NCI-H774 (cell line): Measurements from ENCODE around the gene KAZN.
"Not testable (repeated sequence)": the region's sequence is repeated elsewhere in the genome, so short reads cannot be mapped to it uniquely, and the experiment has no call there.

Experiments
- DNase-seq: peaks from one replicate; lab custom pipeline; 2025; lab: John Stamatoyannopoulos, UW

The KAZN gene

DNA sequence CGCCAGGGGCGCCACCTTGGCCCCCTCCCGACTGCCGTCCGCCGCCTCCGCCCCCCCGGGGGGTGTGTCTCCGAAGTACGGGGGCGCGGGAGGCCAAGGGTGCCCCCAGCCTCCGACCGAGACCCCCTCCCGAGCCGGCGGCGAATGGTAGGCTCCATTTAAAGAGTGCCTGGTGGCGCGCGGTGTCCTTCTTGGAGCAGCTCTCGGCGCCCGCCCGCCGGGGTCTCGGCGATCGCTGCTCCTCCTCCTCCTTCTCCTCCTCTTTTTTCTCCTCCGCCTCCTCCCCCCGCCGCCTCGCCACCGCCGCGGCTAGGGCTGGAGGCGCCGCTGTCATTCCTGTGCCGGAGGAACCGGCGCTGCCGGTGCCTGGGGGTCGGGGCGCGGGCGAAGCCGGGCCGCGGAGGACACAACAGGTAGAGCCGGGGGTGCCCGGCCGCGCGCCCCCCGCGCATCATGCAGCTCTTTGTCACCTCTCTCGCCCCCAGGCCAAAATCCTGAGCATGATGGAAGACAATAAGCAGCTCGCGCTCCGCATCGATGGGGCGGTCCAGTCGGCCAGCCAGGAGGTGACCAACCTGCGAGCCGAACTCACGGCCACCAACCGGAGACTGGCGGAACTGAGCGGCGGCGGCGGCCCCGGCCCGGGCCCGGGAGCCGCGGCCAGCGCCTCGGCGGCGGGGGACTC, at the start of gene KAZN:
TSS of gene KAZN (plus strand) at position 188 of the 685 bp plus-strand sequence.
- DNase-seq: no peak

DNA sequence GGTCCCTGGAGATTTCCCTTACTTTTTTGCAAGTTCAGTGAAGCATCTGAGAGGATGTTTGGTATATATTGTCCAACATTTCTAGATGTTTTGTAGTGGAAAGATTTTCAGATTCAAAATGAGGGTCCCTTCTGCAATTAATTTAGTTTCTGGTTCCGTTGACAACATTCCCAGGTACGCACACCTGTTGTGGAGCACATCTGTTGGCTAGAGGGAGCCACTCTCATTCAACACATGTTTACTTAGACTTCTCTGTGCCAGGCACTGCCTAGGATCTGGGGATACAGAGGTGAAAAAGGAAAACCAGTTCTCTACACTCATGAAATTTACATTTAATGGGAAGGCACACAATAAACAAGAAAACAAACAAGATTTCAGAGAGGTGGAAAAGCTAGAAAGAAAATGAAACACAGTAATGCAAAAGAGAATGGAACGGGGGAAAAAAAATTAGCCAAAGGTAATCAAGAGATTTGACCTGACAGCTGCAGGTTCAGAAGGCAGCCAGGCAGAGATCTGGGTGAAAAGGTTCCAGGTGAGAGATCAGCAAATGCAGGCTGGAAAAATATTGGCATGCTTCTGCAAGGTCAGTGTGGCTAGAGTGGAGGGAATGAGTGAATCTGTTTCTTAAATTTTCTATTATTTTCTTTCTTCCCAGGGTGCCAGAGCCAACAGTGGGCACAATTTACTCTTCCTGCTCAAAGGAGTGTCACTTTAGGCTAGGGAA, 48.4 kb upstream of the KAZN start:
- DNase-seq: peak; percentile 19

DNA sequence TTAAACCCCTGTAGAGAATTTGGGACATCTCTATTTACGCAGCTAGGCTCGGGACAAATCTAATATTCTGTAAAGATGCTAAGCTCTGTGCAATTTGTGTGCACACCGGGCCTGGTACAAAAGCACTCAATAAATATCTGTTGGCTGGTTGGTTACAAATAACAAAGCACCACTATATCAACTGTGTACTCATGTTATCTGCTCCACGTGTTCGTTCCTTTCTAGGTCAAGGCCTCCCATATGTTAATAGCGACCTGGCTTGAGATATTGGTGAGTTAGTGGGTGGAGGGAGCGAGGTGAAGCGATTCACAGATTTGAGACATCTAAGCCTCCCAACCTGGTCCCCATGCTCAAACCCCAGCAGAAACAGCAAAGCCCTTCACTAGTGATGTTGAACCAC, 47.1 kb upstream of the KAZN start:
- no peak for DNase-seq

DNA sequence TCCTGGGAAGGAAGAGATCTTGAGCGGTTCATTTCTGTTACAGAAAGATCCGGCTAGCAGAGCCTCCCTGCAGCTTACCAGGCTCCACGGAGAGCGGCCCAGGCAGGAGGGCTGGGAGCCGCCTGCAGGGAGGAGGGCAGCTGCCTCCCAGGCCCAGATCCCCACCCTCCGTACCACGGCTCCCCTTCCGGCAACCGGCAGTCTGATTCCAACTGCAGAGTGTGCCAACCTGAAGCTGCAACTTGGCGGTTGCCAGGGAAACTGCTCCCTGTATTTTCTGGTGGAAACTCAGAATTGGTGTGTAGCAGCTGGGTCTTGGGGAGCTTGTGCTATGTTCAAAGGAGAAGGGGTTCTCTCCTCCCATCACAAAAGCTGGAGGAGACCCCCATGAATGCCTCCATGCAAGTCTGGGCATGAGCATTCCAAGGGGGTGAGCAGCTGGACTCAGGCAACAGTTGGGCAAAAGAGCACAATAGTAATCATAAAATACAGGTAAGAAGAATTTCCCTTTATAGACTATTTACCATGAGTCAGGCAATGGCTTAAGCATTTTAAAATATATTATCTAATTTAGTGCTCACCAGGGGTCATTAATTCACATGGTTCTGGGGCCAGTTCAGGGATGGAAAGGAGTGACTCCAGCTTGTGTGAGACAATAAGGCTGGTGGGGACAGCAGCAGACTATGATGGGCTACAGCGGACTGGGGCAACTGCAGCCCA, 46.1 kb upstream of the KAZN start:
- no peak for DNase-seq

DNA sequence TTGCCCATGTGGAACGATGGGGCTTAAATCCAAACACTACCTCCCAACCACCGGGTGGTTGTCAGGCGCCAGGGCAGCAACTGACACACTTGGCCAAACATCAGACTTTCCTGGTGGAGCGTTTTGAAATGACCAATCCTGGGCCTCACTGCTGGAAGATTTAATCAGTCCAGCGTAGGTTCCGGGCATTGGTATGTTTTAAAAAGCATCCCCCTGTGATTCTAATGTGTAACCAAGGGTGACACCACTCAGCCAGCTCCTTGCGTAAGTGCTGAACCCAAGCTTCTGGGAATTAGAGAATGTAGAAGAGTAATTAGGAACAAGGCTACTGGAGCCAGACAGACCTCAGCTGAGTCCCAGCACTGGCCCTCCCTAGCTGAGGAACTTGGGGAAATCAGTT, 44.8 kb upstream of the KAZN start:
- no peak for DNase-seq

DNA sequence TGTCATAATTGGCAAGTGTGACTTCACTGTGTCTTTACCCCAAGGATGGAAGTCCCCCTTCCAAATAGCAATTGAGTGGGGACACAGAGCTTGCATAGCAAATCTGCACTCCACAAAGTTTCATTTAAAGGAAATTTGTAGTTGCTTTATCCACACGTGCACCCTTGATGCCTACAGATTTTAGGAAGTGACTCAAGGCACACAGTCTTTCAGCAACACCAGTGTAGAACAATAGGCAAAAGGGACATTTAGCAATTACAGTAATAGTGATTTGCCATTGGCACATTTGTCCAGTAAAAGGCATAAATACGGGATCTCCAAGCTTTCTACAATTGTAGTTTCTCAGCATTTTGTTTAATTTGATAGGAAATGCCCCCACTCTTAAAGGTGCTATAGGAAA, 43.4 kb upstream of the KAZN start:
- no peak for DNase-seq

DNA sequence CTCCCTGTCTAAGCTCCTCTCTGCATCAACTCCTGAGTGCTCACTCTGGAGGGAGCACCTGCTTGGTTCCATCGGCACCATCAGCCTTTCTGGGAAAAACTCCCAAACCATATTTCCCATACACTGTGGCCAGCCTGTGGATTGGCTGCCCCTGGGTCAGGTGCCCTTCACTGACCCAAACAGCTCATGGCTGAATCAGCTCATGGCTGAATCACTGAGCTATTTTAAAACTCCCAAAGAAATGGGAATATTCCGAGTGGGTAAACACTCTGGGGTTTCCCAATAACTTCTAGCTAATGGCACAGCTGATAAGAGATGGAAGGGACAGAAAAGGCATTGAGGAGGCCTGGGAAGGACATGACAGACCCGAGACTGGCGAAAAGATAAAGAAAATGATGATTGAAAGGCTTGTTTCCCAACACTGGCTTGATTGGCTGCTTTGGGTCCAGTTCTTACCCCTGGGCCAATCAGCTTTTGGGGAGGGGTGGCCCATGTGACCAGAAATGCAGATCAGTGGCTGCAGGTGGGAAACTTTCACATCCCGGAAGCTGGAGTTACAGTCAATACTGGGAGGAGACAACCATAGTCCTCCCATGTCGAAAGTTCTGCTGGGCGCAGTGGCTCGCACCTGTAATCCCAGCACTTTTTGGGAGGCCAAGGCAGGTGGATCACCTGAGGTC, 37.3 kb upstream of the KAZN start:
- DNase-seq: no peak

DNA sequence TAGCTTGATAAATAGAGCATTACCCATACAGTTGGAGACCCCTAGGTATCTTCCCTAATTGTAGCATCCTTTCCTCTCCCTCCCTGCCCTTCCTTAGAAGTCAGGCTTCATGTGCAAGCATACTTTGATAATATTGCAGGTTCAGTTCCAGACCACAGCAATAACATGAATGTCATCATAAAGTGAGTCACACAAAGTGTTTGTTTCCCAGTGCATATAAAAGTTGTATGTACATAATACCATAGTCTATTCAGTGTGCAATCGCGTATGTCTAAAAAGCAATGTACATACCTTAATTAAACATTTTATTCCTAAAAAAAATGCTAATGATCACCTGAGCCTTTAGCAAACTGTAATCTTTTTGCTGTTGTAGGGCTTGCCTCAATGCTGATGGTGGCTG, 33.4 kb upstream of the KAZN start:
- DNase-seq: no peak

DNA sequence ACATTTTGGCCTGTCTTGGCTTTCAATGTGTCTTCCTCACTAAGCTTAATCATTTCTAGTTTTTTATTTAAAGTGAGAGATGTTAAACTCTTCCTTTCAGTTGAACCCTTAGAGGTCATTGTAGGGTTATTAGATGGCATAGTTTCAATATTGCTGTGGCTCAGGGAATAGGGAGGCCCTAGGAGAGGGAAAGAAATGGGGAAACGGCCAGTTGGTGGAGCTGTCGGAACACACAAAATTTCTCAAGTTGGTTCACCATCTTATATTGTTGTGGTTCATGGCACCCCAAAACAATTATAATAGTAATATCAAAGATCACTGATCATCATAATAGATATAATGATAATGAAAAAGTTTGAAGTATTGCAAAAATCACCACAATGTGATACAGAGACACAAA, 31.4 kb upstream of the KAZN start:
- no peak for DNase-seq

DNA sequence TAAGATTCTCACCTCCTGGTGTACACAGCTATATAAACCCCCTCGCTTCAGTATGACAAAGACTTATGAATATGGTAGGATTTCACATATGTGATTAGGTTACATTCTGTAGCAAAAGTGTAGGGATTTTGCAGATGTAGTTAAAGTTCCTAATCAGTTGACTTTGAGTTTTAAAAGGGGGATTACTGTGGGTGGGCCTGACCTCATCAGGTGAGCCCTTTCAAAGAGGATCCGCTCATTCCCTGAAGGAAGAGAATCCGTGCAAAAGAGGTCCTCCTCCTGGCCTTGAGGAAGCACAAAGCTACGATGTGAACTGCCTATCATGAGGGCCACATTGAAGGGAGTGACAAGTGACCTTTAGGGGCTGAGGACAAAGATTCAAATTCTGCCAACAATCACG, 30.6 kb upstream of the KAZN start:
- DNase-seq: no peak

DNA sequence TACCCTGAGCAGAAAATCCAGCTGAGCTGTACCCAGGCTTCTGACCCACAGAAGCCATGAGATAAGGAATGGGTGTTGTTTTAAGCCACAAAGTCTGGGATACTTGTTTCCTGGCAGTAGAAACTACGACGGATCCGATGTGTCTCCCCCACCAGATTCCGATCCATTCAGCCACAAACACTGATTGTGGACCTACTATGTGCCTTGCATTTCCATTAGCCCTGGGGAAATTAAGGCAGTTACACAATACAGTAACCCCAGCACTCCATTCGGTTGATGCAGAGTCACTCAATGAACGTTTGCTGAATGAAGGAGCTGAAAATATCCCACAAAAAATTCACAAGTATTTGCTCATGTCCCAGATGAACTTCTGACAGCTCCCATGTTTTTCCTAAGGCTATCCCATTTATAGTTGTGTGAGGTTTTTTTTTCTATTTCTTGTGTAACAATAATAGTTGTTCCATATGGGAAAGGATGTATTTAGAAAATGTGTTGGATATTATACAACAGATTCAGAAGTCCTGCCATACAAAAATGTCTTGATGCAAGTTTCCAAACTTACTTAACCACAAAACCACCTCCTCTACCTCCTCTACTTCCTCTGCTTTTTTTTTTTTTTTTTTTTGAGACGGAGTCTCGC, 29.6 kb upstream of the KAZN start:
- no peak for DNase-seq

DNA sequence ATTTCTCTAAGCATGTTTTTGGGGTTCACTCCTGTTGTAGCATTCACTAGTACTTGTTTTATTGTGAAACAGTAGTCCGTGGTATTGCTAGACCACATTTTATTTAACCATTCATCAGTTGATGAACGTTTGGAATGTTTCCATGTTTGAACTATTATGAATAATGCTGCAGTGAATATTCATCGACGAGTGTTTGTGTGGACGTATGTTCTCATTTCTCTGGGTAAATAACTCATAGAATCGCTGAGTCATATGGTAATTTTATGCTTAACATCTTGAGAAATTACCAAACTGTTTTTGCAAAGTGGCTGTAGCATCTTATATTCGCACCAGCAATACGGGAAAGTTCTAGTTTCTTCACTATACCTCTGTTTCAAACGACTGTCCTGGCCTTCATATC, 28.0 kb upstream of the KAZN start:
- no peak for DNase-seq

DNA sequence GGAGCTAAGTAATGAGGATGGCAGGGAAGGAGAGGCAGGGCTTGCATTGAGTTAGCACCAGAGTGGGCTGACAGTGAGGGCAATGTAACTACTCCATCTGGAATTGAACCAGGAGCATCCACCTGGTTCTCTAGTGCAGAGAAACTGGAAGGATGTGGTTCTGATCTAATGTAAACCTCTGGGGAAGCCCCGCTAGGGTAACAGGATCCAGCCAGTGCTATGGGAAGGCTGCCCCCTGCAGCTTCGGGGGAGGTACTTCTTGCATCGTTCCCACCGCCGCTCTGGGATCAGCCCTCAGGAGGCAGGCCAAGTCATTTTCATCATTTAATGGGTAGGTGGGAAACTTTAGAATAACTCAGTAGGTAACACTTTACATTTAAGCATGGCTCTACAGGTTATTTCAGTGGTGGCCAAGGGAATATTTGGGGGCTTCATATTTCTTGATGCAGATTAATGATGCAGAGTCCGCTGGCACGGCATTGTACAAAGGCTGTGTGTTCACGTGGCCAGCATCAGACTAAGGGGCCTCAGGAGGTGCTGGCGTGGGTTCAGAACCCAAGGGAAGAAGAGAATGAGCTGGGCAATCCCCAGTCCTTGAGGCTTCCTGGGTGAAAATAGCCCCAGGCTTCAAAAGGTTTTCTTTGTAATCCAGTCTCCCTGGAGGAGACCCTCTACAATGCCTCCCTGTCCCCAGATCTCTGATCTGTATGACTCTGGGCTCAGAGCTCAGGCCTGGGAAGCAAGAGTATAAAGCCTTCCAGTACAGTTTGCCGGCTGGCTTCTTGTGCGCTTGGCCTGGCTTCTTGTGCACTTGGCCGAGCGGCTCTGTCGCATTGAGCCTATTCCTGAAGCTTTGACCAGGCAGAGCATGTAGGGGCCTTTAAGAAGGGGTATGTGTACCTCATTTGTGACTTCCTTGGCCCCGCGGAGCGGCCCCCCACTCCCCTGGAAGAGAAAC, 26.4 kb upstream of the KAZN start:
- DNase-seq: no peak

DNA sequence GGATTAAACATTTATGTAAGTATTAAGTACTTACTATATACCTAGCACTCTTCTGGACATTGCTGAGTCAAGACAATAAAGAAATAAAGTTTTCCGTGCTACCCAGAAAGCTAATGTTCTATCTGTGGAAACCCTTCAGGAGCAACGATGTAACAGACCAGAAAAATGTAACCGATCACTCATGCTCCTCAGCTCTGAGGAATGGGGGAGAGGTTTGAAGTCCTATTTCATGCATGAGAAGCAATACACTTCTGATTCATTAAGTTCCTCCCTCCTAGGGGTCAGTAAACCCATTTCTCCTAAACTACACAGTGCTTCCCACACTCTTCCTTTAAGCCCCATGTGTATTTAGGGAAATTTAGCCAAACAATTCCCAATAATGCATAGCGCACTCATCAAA, 25.6 kb upstream of the KAZN start:
- DNase-seq: no peak

DNA sequence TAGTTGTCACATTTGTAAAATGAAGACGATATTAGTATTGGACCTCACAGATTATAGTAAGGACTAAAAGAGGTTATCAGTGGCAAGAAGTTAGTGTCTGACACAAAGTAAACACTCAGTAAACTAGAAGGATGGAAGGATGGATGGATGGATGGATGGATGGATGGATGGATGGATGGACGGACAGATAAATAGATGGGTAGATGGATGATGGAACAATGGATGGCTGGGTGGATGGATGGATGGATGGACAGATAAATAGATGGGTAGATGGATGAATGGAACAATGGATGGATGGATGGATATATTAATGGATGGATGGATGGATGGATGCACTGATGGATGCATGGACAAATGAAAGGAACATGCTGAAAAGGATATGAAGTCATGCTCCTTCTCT, 22.3 kb upstream of the KAZN start:
- no peak for DNase-seq

DNA sequence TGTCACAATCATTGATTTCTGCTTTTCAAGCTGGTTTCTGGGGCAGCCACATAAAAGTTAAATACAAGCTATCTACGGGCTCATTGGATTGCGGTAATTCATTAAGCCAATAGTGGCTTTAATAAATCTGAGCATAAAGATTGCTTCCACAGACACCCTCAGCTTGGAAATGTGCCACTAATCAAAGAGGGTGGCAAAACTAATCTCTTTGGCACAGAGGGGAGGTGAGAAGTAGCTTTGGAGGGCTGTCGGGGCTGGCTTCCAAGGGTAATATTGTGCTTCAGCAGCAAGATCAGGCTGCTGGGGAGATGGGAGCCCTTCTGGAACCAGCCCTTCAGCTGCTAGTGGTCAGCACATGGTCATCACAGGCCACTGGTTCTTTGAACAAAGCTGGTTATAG, 21.2 kb upstream of the KAZN start:
- DNase-seq: no peak

DNA sequence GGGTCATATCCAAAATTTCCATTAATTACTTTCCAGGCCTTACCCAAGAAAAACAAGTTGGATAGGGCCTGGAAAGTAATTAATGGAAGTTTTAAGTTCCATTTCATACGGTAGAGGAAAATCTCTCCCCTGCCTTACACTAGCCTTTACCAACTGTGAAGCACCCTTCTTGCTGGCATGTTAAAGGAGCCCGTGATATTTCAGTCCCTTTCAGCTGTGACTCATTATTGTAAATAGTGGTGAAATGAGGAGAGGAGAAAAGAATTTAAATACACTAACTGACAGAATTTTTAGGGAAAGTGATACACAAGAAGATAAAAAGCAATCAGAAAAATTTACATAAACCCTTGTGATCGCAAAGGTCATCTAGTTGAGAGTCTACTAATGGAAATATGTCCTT, 20.3 kb upstream of the KAZN start:
- DNase-seq: no peak

DNA sequence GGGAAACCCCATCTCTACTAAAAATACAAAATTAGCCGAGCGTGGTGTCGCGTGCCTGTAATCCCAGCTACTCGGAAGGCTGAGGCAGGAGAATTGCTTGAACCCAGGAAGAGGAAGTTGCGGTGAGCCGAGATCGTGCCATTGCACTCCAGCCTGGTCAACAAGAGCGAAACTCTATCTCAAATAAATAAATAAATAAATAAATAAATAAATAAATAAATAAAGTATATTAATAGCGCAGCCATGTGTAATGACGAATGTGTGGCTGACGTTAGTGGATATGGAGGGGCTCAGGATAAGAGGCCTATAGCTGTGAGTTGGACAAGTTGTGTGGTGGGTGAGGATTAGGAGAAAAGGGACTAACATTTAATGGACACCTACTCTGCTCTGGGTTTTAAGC, 18.2 kb upstream of the KAZN start:
- DNase-seq: not testable (repeated sequence)

DNA sequence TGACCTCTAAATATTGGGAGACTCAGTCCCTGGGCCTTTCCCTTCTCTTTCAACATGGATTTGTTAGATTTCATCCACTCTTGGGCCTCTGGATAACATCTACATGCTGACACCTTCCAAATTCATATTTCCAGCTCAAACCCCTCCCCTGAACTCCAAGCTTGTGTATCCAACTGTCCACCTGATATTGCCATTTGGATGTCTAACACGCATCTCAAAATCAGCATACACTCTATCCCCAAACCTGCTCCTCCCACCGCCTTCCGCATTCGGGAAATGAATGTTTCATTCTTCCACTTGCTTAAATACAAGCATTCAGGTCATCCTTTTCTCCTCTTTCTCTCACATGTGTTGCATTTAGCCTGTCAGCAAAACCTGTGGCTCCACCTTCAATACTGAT, 17.5 kb upstream of the KAZN start:
- DNase-seq: no peak

DNA sequence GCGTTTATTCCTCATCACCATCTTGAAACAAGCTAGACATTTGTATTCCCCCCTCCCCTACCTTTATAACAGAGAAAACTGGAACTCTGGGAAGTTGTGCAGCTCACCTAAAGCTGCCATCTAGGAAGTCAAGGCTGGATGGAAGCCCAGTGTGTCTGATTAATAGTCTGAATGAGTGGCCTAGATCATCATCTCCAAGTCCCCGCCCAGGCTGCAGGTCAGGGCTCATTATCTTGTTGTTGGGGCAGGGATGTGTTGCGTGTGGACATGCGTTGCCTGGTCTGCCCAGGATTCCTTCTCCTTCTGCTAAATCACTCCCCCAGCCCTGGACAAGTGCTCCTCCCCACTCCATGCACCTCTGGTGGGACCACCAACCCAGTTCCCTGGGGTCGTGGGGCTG, 14.7 kb upstream of the KAZN start:
- DNase-seq: no peak

DNA sequence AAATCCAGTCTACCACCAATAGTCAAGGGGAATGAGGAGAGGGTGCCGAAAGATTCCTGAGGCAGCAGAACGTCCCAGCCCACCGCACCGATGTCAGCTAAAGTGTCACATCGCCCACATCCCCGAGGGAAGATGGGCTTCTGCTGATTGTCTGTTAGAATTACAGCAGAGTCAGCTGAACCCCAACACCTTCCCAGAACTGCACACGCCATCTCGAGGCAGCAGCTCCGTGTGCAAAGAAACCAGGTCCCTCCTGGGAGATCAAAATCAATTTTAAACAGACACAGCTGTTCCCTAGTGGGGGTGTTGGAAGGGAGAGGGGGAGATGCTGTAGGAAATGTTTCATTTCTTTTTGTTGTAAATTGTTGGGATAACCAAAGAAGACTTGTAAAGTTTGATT, 12.8 kb upstream of the KAZN start:
- DNase-seq: no peak
